CD1c-positive myeloid dendritic cell (primary cell): ENCODE data around the gene NAE1.
A peak's percentile ranks its signal among the peaks of the same experiment; 100 is the strongest.

ENCODE experiments used
- DNase-seq: peaks from one replicate; pipeline ENCODE4 v3.0.0-alpha.2; 2016; ENCODE audit errors: extremely low spot score

NAE1 gene

GRCh38 chr16:66850115-66850815 lies 19.5 kb upstream of the NAE1 start:
- DNase-seq, result peak; percentile 45

GRCh38 chr16:66849549-66849948 lies 18.8 kb upstream of the NAE1 start:
- no peak for DNase-seq

DNA sequence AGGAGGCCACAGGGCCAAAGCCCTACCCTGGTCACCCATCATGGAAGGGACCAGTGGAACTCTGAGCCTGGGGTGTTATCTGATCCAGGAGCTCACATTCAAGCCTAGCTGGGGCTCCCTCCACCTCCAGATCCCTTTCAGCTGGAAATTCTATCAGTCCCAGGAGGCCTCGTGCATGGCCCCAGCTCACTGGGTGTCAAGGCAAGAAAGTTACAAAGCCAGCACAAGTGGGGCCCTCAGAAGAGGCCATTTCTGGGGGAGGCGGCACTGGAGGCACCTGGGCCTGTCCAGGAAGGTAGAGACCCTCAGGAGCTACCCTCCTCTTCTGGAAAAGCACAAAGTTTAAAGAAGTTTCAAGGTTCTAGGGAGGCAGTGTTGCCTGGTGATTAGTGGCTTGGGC lies 18.2 kb upstream of the NAE1 start:
- DNase-seq, result no peak

DNA sequence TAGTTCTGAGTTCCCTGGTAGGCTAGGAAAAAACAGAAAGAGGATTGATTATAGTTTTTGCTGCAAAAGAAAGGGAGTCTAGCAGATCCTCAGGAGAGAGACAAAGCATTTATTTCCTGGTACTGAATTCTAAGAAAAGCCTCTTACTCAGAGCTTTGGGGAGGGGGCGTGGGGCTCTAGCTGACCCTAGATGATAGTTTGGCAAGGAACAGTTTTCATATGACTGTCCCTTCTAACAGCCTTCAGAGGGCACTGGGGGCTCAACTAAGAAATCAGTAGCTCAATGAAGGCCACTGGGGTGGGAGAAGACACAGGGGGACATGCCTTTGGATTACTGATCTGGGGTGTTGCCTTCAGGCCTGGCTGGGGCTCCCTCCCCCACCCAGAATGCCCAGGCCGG lies 17.4 kb upstream of the NAE1 start:
- DNase-seq, result no peak

GRCh38 chr16:66847533-66848067 lies 16.8 kb upstream of the NAE1 start:
- DNase-seq, result no peak

GRCh38 chr16:66846831-66847230 lies 16.1 kb upstream of the NAE1 start:
- no peak for DNase-seq

- DNase-seq, result no peak
Observed at GRCh38 chr16:66846266-66846665, 15.5 kb upstream of the NAE1 start.

- DNase-seq, result no peak
Observed at GRCh38 chr16:66845791-66846221, 15.0 kb upstream of the NAE1 start.

DNA sequence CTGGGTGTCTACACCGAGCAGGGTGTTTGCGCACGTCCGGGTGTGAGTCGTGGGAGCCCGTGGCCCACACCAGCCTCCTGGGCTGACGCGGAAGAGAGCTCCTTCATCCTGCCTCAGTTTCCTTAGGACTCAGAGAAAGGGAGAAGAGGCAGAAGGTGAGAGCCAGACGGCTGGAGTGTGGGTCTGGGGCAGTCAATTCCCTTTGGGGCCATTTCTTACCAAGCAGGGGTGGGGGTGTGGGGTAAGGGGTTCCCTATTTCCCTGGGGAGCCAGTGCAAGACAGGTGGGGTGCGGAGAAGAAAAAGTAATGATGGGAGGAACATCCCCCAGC lies 14.3 kb upstream of the NAE1 start:
- no peak for DNase-seq

- no peak for DNase-seq
Observed at GRCh38 chr16:66844342-66845079, 13.7 kb upstream of the NAE1 start, which contains the start of gene CA7. TSS of gene CA7 (plus strand) at chr16:66844414. CDS start at chr16:66844488, 74 bp downstream.

DNA sequence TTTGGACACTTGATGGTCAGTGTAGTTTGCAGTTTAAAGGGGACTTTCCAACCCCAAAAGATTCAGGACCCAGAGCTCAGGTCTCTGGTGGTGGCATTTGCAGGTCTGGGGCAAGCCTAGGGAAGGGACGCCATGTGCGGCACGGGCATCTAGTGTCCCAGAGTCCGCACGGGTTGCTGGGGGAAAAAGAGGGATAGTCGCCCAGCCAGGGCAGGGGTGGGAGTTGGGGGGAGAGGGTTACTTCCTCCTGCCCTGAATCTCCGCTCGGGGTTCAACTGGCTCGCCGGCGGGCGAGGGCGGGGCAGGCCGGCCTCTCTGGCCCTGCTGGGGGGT lies 13.2 kb upstream of the NAE1 start:
- DNase-seq, result no peak

- DNase-seq, result no peak
Observed at GRCh38 chr16:66843191-66843590, 12.4 kb upstream of the NAE1 start.

GRCh38 chr16:66842765-66843164 lies 12.0 kb upstream of the NAE1 start:
- no peak for DNase-seq

DNA sequence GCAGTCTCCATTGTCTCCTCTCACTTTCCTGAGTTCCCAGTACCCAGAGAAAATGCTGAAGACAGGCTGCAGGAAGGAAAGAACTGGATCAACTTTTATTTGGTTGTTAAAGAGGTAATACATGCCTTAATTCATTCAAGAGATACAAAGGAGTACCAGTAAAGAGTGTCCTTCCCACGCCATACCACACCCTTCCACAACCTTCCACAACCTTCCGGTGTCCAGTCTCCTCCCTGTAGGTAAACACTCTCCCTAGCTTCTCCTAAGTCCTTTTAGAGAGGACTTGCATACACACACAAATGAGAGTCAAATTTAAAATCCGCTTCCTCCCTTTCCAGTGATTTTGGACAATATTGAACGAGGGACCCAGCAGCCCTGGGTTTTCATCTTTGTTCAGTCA lies 10.6 kb upstream of the NAE1 start:
- DNase-seq, result no peak

- no peak for DNase-seq
Observed at GRCh38 chr16:66840883-66841282, 10.1 kb upstream of the NAE1 start.

- DNase-seq, result no peak
Observed at GRCh38 chr16:66834746-66835145, 4.0 kb upstream of the NAE1 start.

DNA sequence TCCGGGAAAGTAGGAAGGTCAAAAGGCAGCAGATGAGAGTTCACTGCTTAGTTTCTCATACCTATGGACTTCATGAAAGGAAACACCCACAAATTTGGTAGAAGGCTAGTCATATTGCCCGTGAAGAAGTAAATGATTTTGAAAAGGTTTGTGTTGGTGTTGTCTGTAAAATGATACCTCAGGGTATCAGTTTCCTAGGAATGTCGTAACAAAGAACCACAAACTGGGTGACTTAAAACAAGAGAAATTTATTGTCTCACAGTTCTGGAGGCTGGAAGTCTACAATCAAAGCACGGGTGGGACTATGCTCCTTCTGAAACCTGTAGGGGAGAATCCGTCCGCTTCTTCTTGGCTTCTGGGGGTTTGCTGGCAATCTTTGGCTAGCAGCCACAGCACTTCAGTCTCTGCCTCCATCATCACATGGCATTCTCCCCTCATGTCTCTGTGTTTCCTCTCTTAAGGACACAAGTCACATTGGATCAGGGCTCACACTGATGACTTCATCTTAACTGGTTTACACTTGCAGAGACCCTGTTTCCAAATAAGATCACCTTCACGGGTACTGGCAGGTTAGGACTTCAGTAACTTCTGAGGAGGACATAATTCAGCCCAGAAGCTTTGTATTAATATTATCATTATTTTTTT lies 2.0 kb upstream of the NAE1 start:
- DNase-seq, result no peak

DNA sequence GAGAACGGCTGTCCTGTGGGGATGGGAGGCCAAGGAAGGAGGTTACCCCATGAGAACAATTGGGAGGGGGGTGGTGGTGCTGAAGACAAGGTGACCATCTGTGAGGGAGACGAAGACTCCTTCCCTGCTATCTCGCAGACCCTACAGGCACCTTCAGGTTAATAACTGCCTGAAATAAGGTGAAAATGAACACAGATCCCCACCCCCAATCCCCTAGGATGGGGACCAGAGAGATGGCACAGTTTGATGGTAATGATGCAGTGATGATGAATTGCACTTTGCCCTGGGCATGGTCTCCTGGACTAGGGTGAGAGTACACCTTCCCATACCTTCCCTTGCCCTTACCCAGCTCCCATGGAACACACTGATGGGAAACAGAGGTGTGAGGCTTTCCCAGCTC lies 1.4 kb upstream of the NAE1 start:
- no peak for DNase-seq

GRCh38 chr16:66824006-66824405 lies 6.8 kb downstream of the NAE1 start:
- DNase-seq, result no peak

- no peak for DNase-seq
Observed at GRCh38 chr16:66814734-66815133, 16.0 kb downstream of the NAE1 start.

- no peak for DNase-seq
Observed at GRCh38 chr16:66811043-66811442, 19.7 kb downstream of the NAE1 start.

DNA sequence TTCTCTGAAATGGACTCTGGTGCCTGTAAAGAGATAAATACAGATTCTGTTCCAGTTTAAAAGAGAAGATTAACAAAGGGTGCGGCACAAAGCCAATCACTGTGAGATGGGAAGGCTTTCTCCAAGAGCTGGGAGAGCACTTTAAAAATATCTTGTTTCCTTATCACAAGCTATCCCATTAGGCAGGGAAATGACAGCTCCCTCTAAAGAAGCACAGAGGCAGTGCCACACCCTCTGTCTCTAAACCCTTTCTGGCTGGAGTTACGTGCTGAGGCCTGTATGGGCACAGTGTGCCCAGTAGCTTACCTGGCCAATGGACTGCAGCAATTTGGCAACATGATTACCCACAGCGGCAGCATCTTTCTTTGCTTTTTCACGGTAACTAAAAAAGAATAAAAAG lies 20.4 kb downstream of the NAE1 start:
- no peak for DNase-seq

DNA sequence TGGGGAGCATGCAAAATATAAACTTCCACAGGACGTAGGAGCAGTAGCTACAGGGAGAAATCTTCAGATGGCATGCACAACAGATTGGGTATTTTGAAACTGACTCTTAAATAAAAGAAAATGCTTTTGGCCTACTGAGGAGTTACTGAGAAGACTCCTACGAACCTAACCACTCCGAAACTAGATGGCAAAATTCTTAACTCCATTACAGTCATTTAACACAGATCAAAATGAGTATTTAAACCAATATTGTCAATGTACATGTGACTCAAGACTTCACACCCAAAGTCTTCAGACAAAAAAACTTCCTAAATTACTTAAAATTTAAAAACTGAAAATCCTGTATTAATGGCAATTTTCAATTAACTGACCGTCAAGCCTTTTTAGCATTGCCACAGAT lies 21.0 kb downstream of the NAE1 start:
- no peak for DNase-seq
